Gastroesophageal sphincter (tissue), 4 donors: ENCODE measurements around the gene IGSF6. TPM values are rescaled to one million over a fixed set of nuclear protein-coding genes. Genes with fewer than 3 reads are reported as not detected.
A peak's percentile ranks its signal among the peaks of the same experiment; 100 is the strongest.

ENCODE experiments used
- ATAC-seq: fragments of 150-250 bp; one replicate; pipeline ENCODE4 v1.9.1; 2016; ENCODE audit warnings: mild to moderate bottlenecking, moderate library complexity
- H3K27ac ChIP-seq, 4 donors: fragments of 200-600 bp; sonication (generic) in 3 of 4; 1 replicate in 3 of 4; 2 replicates in 1 of 4; pipeline ENCODE4 v1.5.1; 2016 to 2019
- H3K27me3 ChIP-seq: fragments of 200-600 bp; sonication (generic); one replicate; pipeline ENCODE4 v1.5.1; 2019
- H3K36me3 ChIP-seq, 2 donors: fragments of 200-600 bp; sonication (generic); one replicate each; pipeline ENCODE4 v1.5.1; 2019; ENCODE audit warnings: control low read depth in 1 of 2
- H3K4me1 ChIP-seq, 3 donors: fragments of 200-600 bp; sonication (generic); 1 replicate in 2 of 3; 2 replicates in 1 of 3; pipeline ENCODE4 v1.5.1; 2016 to 2019; ENCODE audit warnings: control low read depth in 2 of 3
- H3K4me3 ChIP-seq, 2 donors: fragments of 200-600 bp; sonication (generic); one replicate each; pipeline ENCODE4 v1.5.1; 2019; ENCODE audit warnings: mild to moderate bottlenecking in 1 of 2, moderate library complexity in 1 of 2
- H3K9me3 ChIP-seq, 3 donors: fragments of 200-600 bp; sonication (generic); one replicate each; pipeline ENCODE4 v1.5.1; 2017 to 2019; ENCODE audit warnings: control low read depth in 2 of 3
- CTCF ChIP-seq, 4 experiments: fragments of 200-600 bp in 2 of 4; fragments of 450-650 bp in 2 of 4; sonication (generic) in 1 of 4; IDR thresholded peaks; one replicate each; pipeline ENCODE4 v1.5.1; 2017 to 2019; ENCODE audit warnings: antibody characterized with exemption in 4 of 4, mild to moderate bottlenecking in 2 of 4, moderate library complexity in 2 of 4
- EP300 ChIP-seq: sonication (generic); formaldehyde crosslinking; IDR thresholded peaks from one replicate; pipeline ENCODE4 v1.6.1; 2017; ENCODE audit warnings: antibody characterized with exemption, mild to moderate bottlenecking
- POLR2A ChIP-seq, 2 donors: fragments of 450-650 bp; IDR thresholded peaks; one replicate each; pipeline ENCODE4 v1.6.1; 2017; ENCODE audit warnings: antibody characterized with exemption in 2 of 2, mild to moderate bottlenecking in 2 of 2, moderate library complexity in 1 of 2
- POLR2AphosphoS5 ChIP-seq: sonication (generic); formaldehyde crosslinking; IDR thresholded peaks from one replicate; pipeline ENCODE4 v1.6.1; 2017; ENCODE audit warnings: antibody characterized with exemption
- WGBS, 2 donors: methylation state at CpG; one replicate each; pipeline ENCODE4 v1.1.5; 2018; ENCODE audit warnings: low coverage in 1 of 2; 5-methylcytosine and 5-hydroxymethylcytosine counted together
- total RNA-seq, 4 donors: library from RNA; depleted of rRNA; stranded (reverse); fragments of >200 nt; gene quantifications; one replicate each; pipeline ENCODE4 v1.1.0, GENCODE V29; 2016

Gene IGSF6
- total RNA-seq, 4 donors from 2014 or later, result 0.62 to 5.0 (median 1.4) TPM; not detected in 1

- no peak for ATAC-seq
Observed at GRCh38 chr16:21656795-21657768, 4.7 kb upstream of the IGSF6 start.

GRCh38 chr16:21654881-21655280 lies 2.5 kb upstream of the IGSF6 start:
- no peak for ATAC-seq
- H3K4me1 ChIP-seq, result peaks cover 0 to 8% (median 0%) of the 10 kb centered on the region in 3 donors
- TF ChIP-seq POLR2A (IDR thresholded peaks at IDR 0.05), result no peak
- 84 to 85% methylated on average over 2 of the region's 2 CpGs for WGBS, 2 donors
- no peaks in the 10 kb centered on the region for H3K27me3 ChIP-seq
- peaks cover 0 to 20% of the 10 kb centered on the region in 2 donors for H3K36me3 ChIP-seq
- no peaks in the 10 kb centered on the region for H3K9me3 ChIP-seq
- H3K4me3 ChIP-seq, result no peak overlapping the region
- no peak overlapping the region for H3K27ac ChIP-seq

More at GRCh38 chr16:21656795-21657768, 4.7 kb upstream of the IGSF6 start:
- no peak for TF ChIP-seq POLR2A (IDR thresholded peaks at IDR 0.05)
- no peak for TF ChIP-seq EP300
- TF ChIP-seq CTCF (IDR thresholded peaks at IDR 0.05), result peak; percentile 66 to 82 (median 72)
- no peak for TF ChIP-seq POLR2AphosphoS5
- Histone ChIP-seq H3K4me3 (no peak overlapping the region), H3K27me3 (no peaks in the 10 kb centered on the region), H3K36me3 (peaks cover 0 to 20% of the 10 kb centered on the region in 2 donors), H3K27ac (no peak overlapping the region), H3K9me3 (no peaks in the 10 kb centered on the region), H3K4me1 (peaks cover 0 to 8% (median 0%) of the 10 kb centered on the region in 3 donors)
- 6 to 19% methylated on average over 3 to 4 of the region's 4 CpGs for WGBS, 2 donors

- no peak for ATAC-seq
- Histone ChIP-seq H3K36me3 (peaks cover 0 to 20% of the 10 kb centered on the region in 2 donors), H3K27ac (no peak overlapping the region), H3K27me3 (no peaks in the 10 kb centered on the region), H3K4me3 (no peak overlapping the region), H3K4me1 (peaks cover 0 to 8% (median 0%) of the 10 kb centered on the region in 3 donors), H3K9me3 (no peaks in the 10 kb centered on the region)
- whole genome bisulfite sequencing, 2 donors, result 67 to 100% methylated on average over 1 of the region's 1 CpG
- TF ChIP-seq CTCF (IDR thresholded peaks at IDR 0.05) (no peak), POLR2A (IDR thresholded peaks at IDR 0.05) (no peak), POLR2AphosphoS5 (no peak), EP300 (no peak)
Observed at GRCh38 chr16:21654466-21654865, 2.1 kb upstream of the IGSF6 start.

- WGBS, 2 donors, result 88 to 100% methylated on average over 1 of the region's 5 CpGs
- Histone ChIP-seq H3K27me3 (no peaks in the 10 kb centered on the region), H3K4me1 (peaks cover 0 to 8% (median 0%) of the 10 kb centered on the region in 3 donors), H3K27ac (no peak overlapping the region), H3K9me3 (no peaks in the 10 kb centered on the region), H3K4me3 (no peak overlapping the region), H3K36me3 (peaks cover 0 to 20% of the 10 kb centered on the region in 2 donors)
- TF ChIP-seq POLR2A (IDR thresholded peaks at IDR 0.05) (no peak), CTCF (IDR thresholded peaks at IDR 0.05) (no peak), EP300 (no peak), POLR2AphosphoS5 (no peak)
- peak; percentile 25 for ATAC-seq
Observed at GRCh38 chr16:21653571-21653970, 1.2 kb upstream of the IGSF6 start.

GRCh38 chr16:21651515-21651914 lies 893 bp downstream of the IGSF6 start:
- WGBS, 2 donors, result 86 to 90% methylated on average over 2 to 3 of the region's 3 CpGs
- TF ChIP-seq EP300, result no peak
- no peak for TF ChIP-seq CTCF (IDR thresholded peaks at IDR 0.05)
- no peak for TF ChIP-seq POLR2A (IDR thresholded peaks at IDR 0.05)
- TF ChIP-seq POLR2AphosphoS5, result no peak
- Histone ChIP-seq H3K4me3 (no peak overlapping the region), H3K27ac (no peak overlapping the region), H3K9me3 (no peaks in the 10 kb centered on the region), H3K27me3 (no peaks in the 10 kb centered on the region), H3K36me3 (peaks cover 0 to 18% of the 10 kb centered on the region in 2 donors), H3K4me1 (peaks cover 0 to 10% (median 0%) of the 10 kb centered on the region in 3 donors)
- ATAC-seq, result no peak
